Nephron progenitor cell (in vitro differentiated cells): ENCODE measurements around the gene COL21A1.
"Not testable (repeated sequence)": the region's sequence is repeated elsewhere in the genome, so short reads cannot be mapped to it uniquely, and the experiment has no call there.

Experiments used
- DNase-seq: peaks from one replicate; pipeline ENCODE4 v3.0.0; 2021
- H3K27ac Mint-ChIP-seq: 2 replicates; pipeline ENCODE4 v1.8.0; 2021; ENCODE audit warnings: mild to moderate bottlenecking, moderate library complexity, mixed read lengths
- H3K27me3 Mint-ChIP-seq: 2 replicates; pipeline ENCODE4 v1.8.0; 2021; ENCODE audit warnings: mild to moderate bottlenecking, low read depth, mixed read lengths; ENCODE audit not compliant: poor library complexity
- H3K36me3 Mint-ChIP-seq: 2 replicates; pipeline ENCODE4 v1.8.0; 2021; ENCODE audit warnings: low read depth, mixed read lengths
- H3K4me1 Mint-ChIP-seq: 2 replicates; pipeline ENCODE4 v1.8.0; 2021; ENCODE audit warnings: mixed read lengths
- H3K4me3 Mint-ChIP-seq: 2 replicates; pipeline ENCODE4 v1.8.0; 2021; ENCODE audit warnings: mild to moderate bottlenecking, moderate library complexity, mixed read lengths
- H3K9me3 Mint-ChIP-seq: 2 replicates; pipeline ENCODE4 v1.8.0; 2021; ENCODE audit warnings: mild to moderate bottlenecking, moderate library complexity, mixed read lengths
- CTCF ChIP-seq: fragments of 200-600 bp; sonication (generic); IDR thresholded peaks from 2 replicates; pipeline ENCODE4 v1.5.0; 2021; ENCODE audit warnings: antibody characterized with exemption

Gene COL21A1

DNA sequence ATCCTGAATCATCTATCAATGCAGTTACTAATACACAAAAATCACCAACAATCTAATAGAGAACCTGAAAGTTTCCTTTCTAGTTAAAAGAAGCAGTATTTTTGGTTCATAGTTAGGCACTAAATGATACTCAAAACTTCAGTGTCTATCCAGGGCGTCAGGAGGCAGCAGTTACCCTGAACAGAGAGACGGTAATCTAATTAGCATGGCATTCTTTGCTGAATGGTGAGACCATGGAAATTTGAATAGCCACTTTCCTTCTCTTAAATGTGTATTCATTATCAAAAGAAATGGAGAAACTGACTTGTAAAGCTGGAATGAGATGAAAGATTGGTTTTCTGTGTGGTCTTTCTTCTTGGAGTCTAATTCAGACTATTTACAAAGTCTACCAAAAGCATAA is 225.4 kb downstream of the COL21A1 start:
- no peaks in the 10 kb centered on the region for H3K4me1 Mint-ChIP-seq
- no peak for TF ChIP-seq CTCF
- no peak overlapping the region for H3K4me3 Mint-ChIP-seq
- no peaks in the 10 kb centered on the region for H3K27me3 Mint-ChIP-seq
- no peak for DNase-seq
- no peak overlapping the region for H3K27ac Mint-ChIP-seq
- no peaks in the 10 kb centered on the region for H3K36me3 Mint-ChIP-seq
- no peaks in the 10 kb centered on the region for H3K9me3 Mint-ChIP-seq

- no peak for DNase-seq
- Mint-ChIP-seq H3K4me1 (no peaks in the 10 kb centered on the region), H3K27me3 (no peaks in the 10 kb centered on the region), H3K36me3 (no peaks in the 10 kb centered on the region), H3K9me3 (no peaks in the 10 kb centered on the region), H3K27ac (no peak overlapping the region), H3K4me3 (no peak overlapping the region)
- TF ChIP-seq CTCF: no peak
Observed at GRCh38 chr6:56019973-56020372, 227.4 kb downstream of the COL21A1 start.

- DNase-seq: no peak
- Mint-ChIP-seq H3K9me3 (no peaks in the 10 kb centered on the region), H3K4me3 (no peak overlapping the region), H3K36me3 (no peaks in the 10 kb centered on the region), H3K4me1 (no peaks in the 10 kb centered on the region), H3K27me3 (no peaks in the 10 kb centered on the region), H3K27ac (no peak overlapping the region)
- TF ChIP-seq CTCF: no peak
Observed at GRCh38 chr6:56017198-56017597, 230.2 kb downstream of the COL21A1 start.

DNA sequence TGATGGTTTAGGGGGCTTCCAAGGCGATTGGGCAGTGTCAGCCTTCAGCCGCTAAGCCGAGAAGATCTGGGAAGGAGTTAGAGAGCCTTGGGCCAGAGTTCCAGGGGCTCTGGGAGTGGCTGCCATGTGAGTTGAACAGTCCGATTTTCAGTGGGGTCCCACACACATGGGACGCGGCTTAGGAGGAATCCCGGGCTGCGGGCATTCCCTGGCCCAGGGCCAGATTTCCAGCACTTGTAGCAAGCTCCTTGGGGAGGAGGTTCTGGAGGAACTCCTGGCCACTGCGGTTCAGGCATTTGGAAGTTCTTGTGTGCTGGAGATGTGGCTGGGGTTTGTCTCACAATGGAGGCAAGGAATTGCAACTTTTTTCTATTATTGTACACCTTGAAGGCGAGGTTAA is 233.3 kb downstream of the COL21A1 start:
- not testable (repeated sequence) for H3K27ac Mint-ChIP-seq, H3K36me3 Mint-ChIP-seq, DNase-seq, H3K27me3 Mint-ChIP-seq, H3K4me1 Mint-ChIP-seq, H3K9me3 Mint-ChIP-seq, H3K4me3 Mint-ChIP-seq

DNA sequence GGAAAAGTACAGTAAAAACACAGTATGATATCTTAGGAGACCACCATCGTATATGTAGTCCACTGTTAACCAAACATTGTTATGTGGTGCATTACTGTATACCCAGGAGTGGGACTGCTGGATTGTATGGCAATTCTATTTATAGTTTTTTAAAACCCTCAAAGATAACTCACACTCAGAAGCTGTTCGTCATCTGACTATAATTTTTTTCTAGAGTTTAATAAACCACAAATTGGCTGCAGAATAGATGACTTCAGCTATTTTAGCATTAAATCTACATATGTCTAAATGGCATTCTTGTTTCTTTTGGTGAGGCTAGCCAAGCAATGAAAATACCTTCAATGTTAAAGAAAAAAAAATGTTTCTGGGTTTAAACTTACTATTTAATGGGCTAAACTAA is 237.7 kb downstream of the COL21A1 start:
- Mint-ChIP-seq H3K27ac (no peak overlapping the region), H3K4me1 (no peaks in the 10 kb centered on the region), H3K36me3 (no peaks in the 10 kb centered on the region), H3K27me3 (no peaks in the 10 kb centered on the region), H3K4me3 (no peak overlapping the region), H3K9me3 (no peaks in the 10 kb centered on the region)
- TF ChIP-seq CTCF: no peak
- DNase-seq: no peak
